Epithelial cell of proximal tubule (primary cell): Measurements from ENCODE around the gene CTAG1B. TPM values are rescaled to one million over a fixed set of nuclear protein-coding genes. Genes with fewer than 3 reads are reported as not detected.

Experiments
- DNase-seq: peaks from one replicate; pipeline ENCODE4 v3.0.0-alpha.2; 2011; ENCODE audit warnings: low read depth
- H3K4me3 ChIP-seq: 2 replicates; pipeline ENCODE4 v1.5.1; 2011; ENCODE audit warnings: low read depth, mild to moderate bottlenecking, low read length
- CTCF ChIP-seq: conservative IDR thresholded peaks from 2 replicates; pipeline ENCODE4 v1.5.1; 2012; ENCODE audit warnings: low read depth, mild to moderate bottlenecking, low read length
- total RNA-seq: library from RNA; depleted of rRNA; stranded (reverse); fragments of >200 nt; gene quantifications from 2 replicates; pipeline ENCODE4 v1.2.3, GENCODE V29; 2015

CTAG1B gene
- total RNA-seq, 1 donor from 2014 or later: not detected

- no peak for TF ChIP-seq CTCF
- H3K4me3 ChIP-seq: no peak overlapping the region
- DNase-seq: no peak
These were observed 19.6 kb downstream of the CTAG1B start for GRCh38 chrX:154599531-154599930.

GRCh38 chrX:154598656-154599055, 20.4 kb downstream of the CTAG1B start:
- H3K4me3 ChIP-seq: no peak overlapping the region
- DNase-seq: no peak
- TF ChIP-seq CTCF: no peak

GRCh38 chrX:154597221-154597620, 21.9 kb downstream of the CTAG1B start:
- no peak overlapping the region for H3K4me3 ChIP-seq
- TF ChIP-seq CTCF: no peak
- DNase-seq: no peak

GRCh38 chrX:154596290-154596929, 22.7 kb downstream of the CTAG1B start:
- H3K4me3 ChIP-seq: no peak overlapping the region
- TF ChIP-seq CTCF: peak; percentile 26
- DNase-seq: peak; percentile 51

- TF ChIP-seq CTCF: no peak
- DNase-seq: no peak
- no peak overlapping the region for H3K4me3 ChIP-seq
These were observed 23.4 kb downstream of the CTAG1B start for GRCh38 chrX:154595559-154596249.

- TF ChIP-seq CTCF: no peak
- no peak overlapping the region for H3K4me3 ChIP-seq
- DNase-seq: no peak
These were observed 24.6 kb downstream of the CTAG1B start for GRCh38 chrX:154594491-154594890.

- no peak for DNase-seq
- no peak for TF ChIP-seq CTCF
These were observed 25.9 kb downstream of the CTAG1B start for GRCh38 chrX:154593201-154593600.

More at GRCh38 chrX:154593201-154593600, 25.9 kb downstream of the CTAG1B start:
- H3K4me3 ChIP-seq: no peak overlapping the region
